Measurements from ENCODE around the gene CTTN.

Gene CTTN

DNA sequence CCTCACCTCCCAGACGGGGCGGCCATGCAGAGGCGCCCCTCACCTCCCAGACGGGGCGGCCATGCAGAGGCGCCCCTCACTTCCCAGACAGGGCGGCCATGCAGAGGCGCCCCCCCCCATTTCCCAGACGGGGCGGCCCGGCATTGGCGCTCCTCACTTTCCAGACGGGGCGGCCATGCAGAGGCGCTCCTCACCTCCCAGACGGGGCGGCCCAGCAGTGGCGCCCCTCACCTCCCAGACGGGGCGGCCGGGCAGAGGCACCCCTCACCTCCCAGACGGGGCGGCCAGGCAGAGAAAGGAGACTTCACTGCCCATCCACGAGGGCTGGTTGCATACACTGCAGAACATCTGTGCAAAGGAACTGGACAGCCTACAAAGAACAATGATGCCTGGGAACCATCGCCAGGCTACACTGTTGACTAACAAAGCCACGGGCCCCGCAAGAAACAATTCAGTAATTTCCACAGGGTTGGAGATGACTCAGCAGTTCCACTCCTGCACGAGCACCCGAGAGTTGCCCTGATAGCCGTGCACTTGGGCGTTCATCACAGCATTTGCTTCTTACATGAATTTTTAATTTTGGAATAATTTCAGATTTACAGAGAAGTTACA is 58.7 kb downstream of the CTTN start:
- no peak for DNase-seq

DNA sequence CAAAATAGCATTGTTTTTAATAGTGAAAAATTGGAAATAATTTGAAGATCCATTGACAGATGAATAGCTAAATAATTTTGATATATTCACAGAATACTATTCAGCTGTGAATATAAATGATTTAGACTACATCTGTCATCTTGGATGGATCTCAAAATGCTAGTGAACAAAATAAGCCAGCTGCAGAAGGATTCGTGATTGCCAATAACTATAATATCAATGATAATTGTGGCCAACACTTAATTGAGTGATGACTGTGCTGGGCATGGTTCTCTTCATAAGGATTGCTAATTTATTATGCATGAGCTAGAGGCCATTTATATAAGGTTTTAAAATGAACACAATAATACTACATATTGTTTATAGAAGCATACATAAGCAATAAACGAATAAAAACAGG is 60.4 kb downstream of the CTTN start:
- DNase-seq: no peak

GRCh38 chr11:70460111-70460510 is 61.8 kb downstream of the CTTN start:
- no peak for DNase-seq

GRCh38 chr11:70460964-70461363 is 62.6 kb downstream of the CTTN start:
- no peak for DNase-seq

- DNase-seq: no peak
Observed at GRCh38 chr11:70462818-70463477, 64.6 kb downstream of the CTTN start.

DNA sequence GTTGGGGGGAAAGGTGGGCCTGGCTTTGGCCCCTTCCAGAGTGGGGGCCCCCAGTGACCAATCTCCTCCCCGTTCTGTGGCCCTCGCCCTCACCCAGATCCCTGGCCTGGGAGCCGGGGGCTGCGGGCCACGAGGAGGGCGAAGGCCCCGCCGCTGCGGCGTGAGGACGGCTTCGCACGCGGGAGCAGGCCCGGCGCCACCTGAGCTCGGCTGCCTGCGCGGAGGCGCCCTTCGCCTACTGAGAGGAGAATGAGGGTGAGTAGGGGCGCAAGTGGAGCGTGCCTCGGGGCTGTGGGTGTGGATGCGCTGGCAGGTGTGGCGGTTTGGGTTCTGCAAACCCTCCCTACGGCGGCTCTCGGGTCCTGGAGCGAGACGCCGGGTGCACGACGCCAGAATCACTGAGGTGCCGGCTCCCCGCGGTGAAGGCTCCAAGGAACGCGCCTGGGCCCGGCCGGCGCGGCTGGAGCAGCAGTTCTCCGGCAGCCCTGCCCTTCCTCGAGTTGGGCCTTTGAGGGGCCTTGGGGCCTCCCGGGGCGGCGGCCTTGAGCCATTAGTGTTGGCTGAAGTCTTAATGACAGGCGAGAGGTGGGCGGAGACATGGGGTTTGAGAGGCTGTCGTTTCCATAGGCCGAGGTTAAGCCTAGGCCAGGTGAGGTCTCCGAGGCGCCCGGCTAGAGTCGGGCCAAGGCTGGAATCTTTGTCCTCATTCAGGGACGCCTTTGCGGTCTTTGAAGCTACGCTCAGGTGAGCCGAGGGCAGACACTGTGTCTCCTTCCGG is 65.3 kb downstream of the CTTN start:
- DNase-seq: no peak

DNA sequence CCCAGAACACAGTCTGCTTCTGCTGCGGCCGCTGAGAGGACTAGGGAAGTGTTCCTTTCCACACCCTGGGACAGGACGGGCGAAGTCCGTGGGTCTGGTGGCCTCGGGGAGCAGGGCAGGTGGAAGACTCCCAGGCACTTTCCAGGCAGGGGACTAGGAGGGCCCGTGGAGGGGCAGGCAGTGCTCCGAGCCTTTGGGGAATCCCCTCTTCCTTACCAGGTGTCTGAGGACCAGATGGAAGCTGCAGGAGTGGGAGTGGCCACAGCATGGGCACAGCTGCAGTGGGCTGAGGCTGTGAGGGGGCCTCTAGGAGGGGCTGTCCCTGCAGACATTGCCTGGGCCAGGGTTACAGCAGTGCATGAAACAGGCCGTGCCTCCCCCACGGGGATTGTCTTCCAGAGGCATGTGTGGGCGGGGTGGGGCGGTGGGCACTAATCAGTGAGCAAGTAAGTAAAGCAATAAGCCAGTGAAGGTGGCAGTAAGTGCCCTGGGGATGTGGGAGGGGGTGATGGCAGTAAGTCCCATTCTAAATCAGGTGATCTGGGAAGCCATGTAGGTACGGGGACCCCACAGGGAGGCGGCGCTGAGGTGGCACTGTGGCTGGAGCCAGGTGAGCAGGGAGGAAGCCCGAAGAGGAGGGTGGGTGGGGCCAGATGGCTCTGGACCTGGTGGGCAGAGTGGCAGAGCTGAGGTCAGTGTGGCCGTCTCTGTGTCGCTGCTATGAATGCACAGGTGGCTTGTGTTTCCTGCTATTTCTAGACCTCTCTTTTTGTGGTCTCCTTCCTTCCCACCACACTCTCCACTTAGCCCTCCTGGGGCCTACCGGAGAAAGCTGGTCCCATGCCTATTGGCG is 66.4 kb downstream of the CTTN start:
- DNase-seq: no peak

GRCh38 chr11:70466154-70466553 is 67.8 kb downstream of the CTTN start:
- DNase-seq: no peak

DNA sequence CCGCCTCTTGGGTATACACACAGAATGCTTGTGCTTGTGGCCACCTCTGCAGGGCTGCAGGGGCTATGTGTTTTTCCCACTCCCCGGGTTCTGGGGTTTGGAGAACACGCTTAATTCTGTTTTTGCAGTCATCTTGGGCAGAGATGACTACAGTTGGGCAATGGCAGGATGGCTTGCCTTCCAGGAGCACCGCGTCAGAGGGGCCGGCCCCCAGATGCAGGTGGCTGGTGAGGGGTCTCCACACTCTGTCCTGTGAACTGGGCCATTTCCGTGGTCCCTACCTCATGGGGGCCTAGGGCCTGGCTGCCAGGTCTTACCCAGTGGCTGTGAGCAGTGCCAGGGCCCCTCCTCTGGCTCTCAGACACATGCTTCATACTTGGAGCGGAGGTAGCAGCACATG is 68.3 kb downstream of the CTTN start:
- no peak for DNase-seq

DNA sequence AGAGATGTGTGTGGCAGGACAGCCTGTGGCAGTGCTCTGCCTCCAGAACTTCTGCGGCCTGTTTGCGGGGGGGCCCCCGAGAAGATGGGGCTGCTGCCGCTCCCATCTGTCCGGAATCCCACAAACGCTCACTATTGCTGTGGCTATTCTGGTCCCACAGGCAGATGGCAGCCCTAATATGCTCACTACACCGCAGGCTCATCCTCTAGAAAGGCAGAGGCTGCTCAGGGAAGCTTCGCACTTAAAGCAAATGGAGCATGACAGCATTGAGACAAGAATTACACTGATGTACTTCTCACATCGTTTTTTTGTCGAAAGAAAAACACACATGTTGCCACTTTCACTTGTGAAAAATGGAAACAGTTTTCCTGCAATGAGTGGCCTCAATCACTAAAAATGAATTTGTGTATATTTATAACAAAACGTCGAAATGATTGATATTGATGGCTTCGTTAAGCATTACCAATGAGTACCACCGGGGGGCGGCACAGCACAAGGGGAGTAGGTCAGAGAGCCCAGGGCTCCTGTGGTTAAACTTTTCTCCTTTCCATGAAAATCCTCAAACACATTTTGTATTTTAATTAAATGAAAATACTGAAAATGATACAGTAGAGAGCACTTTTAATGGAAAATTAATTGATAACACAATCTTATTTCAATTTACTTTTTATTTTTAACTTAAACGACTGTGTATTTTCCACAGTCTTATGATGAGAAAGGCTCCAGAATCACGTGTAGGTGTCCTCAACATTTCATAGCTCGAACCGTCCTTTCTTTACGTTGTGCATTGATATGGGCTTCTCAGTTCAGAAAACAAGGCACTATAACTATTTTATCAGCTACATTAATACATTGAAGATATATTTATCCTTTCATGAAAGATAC is 69.1 kb downstream of the CTTN start:
- DNase-seq: peak; percentile 72

DNA sequence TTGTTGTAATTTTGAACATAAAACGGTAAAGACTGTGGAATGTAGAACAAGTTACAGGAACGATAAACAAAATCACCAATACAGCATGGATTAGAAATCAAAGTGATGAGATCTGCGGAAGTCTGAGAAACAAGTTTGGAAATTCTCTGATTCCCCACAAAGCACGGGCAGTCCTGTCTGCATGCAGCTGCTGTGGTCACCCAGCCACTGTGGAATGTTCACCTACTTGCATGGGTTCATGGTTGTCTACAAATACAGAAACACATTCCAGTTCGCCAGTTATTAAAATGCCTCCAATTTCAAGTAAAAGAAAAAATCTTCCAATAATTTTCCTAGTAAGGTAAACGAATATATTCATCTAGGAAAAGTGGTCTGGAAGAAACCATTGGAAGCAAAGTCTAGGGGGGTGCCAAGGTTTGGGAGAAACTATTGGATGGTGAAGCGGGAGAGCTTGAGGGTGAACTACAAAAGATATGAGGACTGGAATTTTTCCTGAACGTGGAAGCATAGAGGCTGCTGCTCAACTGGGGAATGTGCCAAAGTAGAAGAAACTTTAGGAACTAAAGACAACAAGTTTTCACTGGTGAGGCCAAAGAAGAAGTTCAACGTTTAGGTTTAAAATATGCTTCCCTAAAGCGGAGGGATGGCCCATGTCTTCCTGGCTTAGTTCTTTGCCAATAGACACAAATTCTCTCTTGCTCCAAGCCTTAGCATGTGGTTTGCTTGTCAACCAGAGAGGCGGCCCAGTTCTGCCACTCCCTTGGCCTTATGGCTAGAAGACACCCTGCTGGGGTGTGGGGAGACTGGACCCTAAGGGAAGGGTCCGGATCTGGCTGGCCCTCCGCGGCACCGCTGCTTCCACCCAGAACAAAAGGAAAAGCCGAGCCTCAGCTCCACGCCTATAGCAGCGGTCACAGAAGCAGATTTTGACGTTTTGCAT is 70.2 kb downstream of the CTTN start:
- no peak for DNase-seq

GRCh38 chr11:70470127-70470526 is 71.8 kb downstream of the CTTN start:
- DNase-seq: no peak

- DNase-seq: no peak
Observed at GRCh38 chr11:70471254-70471653, 72.9 kb downstream of the CTTN start.

DNA sequence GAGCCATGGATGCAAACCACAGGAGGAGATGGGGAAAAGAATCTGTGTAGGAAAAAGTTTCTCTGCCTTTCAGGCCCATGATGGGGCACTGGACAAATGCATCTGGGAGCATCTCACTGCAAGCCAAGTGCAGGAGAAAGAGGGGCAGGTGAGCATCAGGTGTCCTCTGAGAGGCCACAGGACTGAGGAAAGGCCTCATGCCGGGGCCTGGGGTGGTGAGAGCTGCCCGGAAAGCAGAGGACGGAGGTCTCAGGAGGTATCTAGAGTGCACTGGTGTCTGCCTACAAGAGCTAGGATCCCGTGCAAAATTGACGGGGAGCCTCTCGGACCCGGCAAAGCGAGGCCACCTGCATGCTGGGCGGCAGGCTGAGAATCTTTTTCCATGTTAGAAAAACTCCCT is 73.9 kb downstream of the CTTN start:
- no peak for DNase-seq

DNA sequence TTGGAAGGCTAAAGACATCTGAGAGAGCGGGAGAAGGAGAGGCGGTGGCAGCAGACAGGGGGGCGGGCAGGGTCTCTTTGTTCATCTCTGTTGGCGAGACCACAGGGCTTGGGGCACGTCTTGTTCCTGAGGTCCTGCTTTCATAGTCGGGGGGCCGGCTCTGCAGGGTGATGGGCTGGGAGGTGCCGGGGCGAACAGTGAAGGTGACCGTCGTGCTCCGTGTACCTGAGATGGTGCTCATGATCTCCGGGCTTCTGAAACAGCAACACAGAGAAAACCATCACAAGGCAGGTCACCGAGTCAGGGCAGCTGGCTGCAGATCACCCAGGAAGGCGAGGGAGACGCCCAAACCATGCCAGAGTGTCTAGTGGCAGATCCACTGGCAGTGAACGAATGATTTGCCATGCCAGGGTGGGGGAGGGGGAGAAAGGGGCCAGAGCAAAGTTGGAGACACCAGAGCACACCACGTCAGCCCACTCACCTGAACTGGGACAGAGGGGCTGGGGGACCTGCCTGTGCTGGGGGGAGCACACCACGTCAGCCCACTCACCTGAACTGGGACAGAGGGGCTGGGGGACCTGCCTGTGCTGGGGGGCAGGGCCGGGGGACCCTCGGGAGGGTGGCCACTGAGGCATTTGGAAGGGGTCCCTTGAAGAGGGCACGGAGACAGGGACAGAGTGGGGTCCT is 75.0 kb downstream of the CTTN start:
- no peak for DNase-seq

- no peak for DNase-seq
Observed at GRCh38 chr11:70473873-70474690, 75.8 kb downstream of the CTTN start.

GRCh38 chr11:70474710-70475109 is 76.4 kb downstream of the CTTN start:
- DNase-seq: no peak

DNA sequence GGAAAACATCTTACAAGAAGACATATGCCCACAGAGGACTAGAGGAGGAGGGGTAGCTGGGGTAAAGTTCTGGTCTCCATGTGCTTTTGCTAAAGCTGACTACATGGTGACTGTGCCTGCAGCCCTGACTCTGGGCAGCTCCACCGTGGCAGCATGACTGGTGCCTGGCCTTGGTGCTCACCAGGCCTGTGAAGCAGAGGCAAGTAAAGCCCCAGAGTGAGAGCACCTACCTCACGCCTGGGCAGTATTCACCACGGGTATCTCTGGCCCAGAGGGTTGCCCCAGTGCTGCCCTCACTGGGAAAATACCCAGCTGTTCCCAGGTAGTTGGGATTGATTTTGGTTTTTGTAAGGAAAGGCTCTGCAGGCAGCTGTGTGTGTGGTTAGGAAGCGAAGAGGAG is 78.3 kb downstream of the CTTN start:
- no peak for DNase-seq

- peak; percentile 68 for DNase-seq
Observed at GRCh38 chr11:70477176-70477575, 78.8 kb downstream of the CTTN start.

- peak; percentile 87 for DNase-seq
Observed at GRCh38 chr11:70477609-70478008, 79.3 kb downstream of the CTTN start.

Data from NCI-H1694 (cell line).